WERI-Rb-1 (cell line): ENCODE results near the gene ABI3BP.

Experiments
- DNase-seq: peaks from one replicate; pipeline ENCODE4 v3.0.0-alpha.2; 2020
- H3K27ac ChIP-seq: fragments of 250-450 bp; sonication (Bioruptor Pico); 2 replicates; pipeline ENCODE4 v1.5.1; 2020; ENCODE audit warnings: mild to moderate bottlenecking, moderate library complexity
- H3K27me3 ChIP-seq: fragments of 250-450 bp; sonication (Bioruptor Pico); 2 replicates; pipeline ENCODE4 v1.5.1; 2021; ENCODE audit warnings: mild to moderate bottlenecking, low read depth, moderate library complexity; ENCODE audit not compliant: insufficient read depth, severe bottlenecking
- H3K36me3 ChIP-seq: fragments of 250-450 bp; sonication (Bioruptor Pico); 2 replicates; pipeline ENCODE4 v1.5.1; 2020; ENCODE audit warnings: mild to moderate bottlenecking, moderate library complexity
- H3K4me3 ChIP-seq: 2 replicates; pipeline ENCODE4 v1.5.1; 2011; ENCODE audit warnings: low read depth, mild to moderate bottlenecking, control low read depth, low read length
- H3K9me3 ChIP-seq: fragments of 250-450 bp; sonication (Bioruptor Pico); 2 replicates; pipeline ENCODE4 v1.5.1; 2021; ENCODE audit warnings: mild to moderate bottlenecking, moderate library complexity; ENCODE audit not compliant: severe bottlenecking
- CTCF ChIP-seq: IDR thresholded peaks from 2 replicates; pipeline ENCODE4 v1.5.1; 2011; ENCODE audit warnings: low read depth, mild to moderate bottlenecking, control low read depth, inconsistent platforms, low read length

Gene ABI3BP

DNA sequence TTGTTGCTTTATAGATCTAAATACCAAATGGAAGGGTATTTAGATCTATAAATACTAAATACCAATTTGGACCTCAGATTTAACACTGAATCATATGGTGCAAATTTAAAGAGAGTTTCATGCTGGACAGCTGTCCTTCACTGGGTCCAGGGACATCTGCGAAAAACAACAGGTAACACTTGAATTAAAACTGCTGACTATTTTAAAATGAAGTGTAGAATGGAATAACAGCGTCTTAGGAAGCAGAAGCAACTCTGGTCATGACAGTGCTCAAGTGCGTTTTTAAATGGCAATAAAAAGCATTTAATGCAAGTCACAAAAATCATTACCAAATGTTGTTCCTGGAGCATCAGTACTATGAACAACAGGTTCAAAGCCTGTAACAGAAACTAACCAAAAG is 177.6 kb downstream of the ABI3BP start:
- no peak for DNase-seq
- Histone ChIP-seq H3K27me3 (no peaks in the 10 kb centered on the region), H3K27ac (no peak overlapping the region), H3K9me3 (no peaks in the 10 kb centered on the region), H3K4me3 (no peak overlapping the region), H3K36me3 (no peaks in the 10 kb centered on the region)
- TF ChIP-seq CTCF, result no peak

GRCh38 chr3:100813828-100814227 is 179.4 kb downstream of the ABI3BP start:
- DNase-seq, result no peak
- no peaks in the 10 kb centered on the region for H3K9me3 ChIP-seq
- no peak overlapping the region for H3K27ac ChIP-seq
- no peak for TF ChIP-seq CTCF
- H3K36me3 ChIP-seq, result no peaks in the 10 kb centered on the region
- H3K27me3 ChIP-seq, result no peaks in the 10 kb centered on the region
- H3K4me3 ChIP-seq, result no peak overlapping the region

DNA sequence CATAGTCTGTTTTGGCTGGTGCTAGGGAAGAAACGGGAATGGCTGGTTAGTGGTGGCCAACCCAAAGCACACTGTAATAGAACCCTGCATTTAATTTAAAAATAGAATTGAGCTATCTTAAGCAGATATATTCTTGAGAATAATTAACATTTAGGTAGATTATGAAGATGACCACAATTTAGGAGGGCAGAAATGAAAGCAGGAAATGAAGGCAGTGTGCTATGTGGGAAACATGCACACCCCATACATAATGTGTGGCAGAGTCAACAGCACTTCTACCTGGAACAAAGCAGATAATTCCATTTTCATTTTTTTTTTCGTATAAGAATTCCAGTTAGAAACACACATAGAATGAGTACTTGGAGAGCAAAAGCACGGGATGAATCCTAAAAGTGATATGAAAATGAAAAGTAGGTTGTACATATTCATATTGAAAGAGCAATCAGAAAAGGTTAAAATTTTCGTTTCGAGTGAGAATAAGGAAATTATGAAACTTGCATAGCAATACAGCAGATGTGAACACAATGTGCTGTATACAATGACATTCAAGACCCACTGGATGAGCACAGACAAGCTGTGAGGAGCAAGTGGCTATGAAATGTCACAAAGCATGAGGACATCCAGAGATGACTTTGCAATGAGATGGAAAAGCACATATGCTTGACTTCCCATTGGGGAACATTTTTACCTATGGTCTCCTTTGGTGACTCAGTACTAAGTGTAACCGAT is 181.3 kb downstream of the ABI3BP start:
- Histone ChIP-seq H3K27ac (no peak overlapping the region), H3K27me3 (no peaks in the 10 kb centered on the region), H3K4me3 (no peak overlapping the region), H3K9me3 (no peaks in the 10 kb centered on the region), H3K36me3 (no peaks in the 10 kb centered on the region)
- DNase-seq, result no peak
- TF ChIP-seq CTCF, result no peak

DNA sequence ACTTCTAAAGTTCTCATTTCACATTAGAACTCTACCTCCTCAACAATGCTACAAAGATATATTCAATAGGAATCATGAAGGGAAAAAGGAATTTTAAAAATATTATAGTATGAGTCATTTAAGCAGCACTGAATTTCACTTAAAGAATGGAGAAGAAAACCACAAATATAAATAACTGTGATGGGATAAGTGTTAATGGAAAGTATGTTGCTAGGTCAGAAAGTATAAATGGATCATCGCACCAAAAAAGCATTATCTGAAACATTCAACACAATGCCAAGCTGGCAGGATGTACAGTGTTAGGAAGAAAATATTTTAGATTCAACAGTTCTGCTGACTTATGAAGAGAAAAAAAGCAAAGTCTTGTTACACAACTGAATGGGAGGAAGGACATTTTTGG is 182.6 kb downstream of the ABI3BP start:
- Histone ChIP-seq H3K4me3 (no peak overlapping the region), H3K27ac (no peak overlapping the region), H3K9me3 (no peaks in the 10 kb centered on the region), H3K27me3 (no peaks in the 10 kb centered on the region), H3K36me3 (no peaks in the 10 kb centered on the region)
- DNase-seq, result no peak
- no peak for TF ChIP-seq CTCF

DNA sequence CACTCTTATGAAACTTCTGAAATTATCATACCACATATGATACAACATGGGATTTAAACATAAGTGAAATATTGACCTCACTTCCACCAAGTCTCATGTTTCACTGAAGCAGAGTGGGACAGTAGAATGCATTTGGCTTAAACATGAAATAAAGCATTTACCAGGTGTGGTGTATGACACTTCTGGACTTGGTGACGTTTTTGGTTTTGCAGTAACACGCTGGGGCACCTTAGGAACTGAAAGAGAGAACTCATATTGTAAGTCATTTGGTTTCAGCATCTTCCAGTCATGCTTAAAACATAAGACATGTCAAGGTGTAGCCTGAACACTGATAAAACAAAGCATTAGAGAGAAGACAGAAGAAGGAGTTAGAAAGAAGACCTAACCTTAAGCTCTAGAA is 188.6 kb downstream of the ABI3BP start:
- no peak for DNase-seq
- no peaks in the 10 kb centered on the region for H3K27me3 ChIP-seq
- no peak overlapping the region for H3K27ac ChIP-seq
- H3K36me3 ChIP-seq, result no peaks in the 10 kb centered on the region
- TF ChIP-seq CTCF, result no peak
- no peaks in the 10 kb centered on the region for H3K9me3 ChIP-seq
- no peak overlapping the region for H3K4me3 ChIP-seq

- no peaks in the 10 kb centered on the region for H3K36me3 ChIP-seq
- no peak for DNase-seq
- no peak overlapping the region for H3K27ac ChIP-seq
Measured at GRCh38 chr3:100803711-100804110, 189.5 kb downstream of the ABI3BP start.

More at GRCh38 chr3:100803711-100804110, 189.5 kb downstream of the ABI3BP start:
- H3K9me3 ChIP-seq, result no peaks in the 10 kb centered on the region
- H3K4me3 ChIP-seq, result no peak overlapping the region
- TF ChIP-seq CTCF, result no peak
- H3K27me3 ChIP-seq, result no peaks in the 10 kb centered on the region
